ENCODE measurements around the gene MEGF11.

DNA sequence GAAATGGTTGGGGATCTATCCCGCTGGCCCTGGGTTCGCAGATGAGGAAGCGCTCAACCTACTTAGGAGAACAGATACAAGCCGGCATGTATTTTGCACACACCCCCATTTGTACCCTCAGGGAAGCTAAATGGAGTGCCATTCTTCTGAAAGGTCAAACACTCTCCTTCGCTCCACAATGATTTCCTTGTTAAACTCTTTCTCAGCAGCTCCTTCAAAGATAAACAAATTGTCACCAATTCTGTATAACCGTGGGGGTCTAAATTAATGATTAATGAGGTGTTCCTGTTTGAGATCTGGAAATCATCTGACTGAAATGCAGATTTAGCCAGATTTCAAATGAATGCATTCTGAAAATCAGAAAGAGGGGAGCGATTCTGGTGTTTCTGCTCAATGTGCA is 124.0 kb downstream of the MEGF11 start:
- TF ChIP-seq, protein P1, sequence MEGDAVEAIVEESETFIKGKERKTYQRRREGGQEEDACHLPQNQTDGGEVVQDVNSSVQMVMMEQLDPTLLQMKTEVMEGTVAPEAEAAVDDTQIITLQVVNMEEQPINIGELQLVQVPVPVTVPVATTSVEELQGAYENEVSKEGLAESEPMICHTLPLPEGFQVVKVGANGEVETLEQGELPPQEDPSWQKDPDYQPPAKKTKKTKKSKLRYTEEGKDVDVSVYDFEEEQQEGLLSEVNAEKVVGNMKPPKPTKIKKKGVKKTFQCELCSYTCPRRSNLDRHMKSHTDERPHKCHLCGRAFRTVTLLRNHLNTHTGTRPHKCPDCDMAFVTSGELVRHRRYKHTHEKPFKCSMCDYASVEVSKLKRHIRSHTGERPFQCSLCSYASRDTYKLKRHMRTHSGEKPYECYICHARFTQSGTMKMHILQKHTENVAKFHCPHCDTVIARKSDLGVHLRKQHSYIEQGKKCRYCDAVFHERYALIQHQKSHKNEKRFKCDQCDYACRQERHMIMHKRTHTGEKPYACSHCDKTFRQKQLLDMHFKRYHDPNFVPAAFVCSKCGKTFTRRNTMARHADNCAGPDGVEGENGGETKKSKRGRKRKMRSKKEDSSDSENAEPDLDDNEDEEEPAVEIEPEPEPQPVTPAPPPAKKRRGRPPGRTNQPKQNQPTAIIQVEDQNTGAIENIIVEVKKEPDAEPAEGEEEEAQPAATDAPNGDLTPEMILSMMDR (IDR thresholded peaks at IDR 0.05) = no peak
- no peak for TF ChIP-seq POLR2A (IDR thresholded peaks at IDR 0.05)
